IMR-90 (cell line): Measurements from ENCODE around the gene CEACAM8.

Experiments used
- BHLHE40 ChIP-seq: fragments of 150-350 bp; IDR thresholded peaks from 2 replicates; pipeline ENCODE4 v1.6.1; 2016; ENCODE audit warnings: mild to moderate bottlenecking, low read depth, low read length
- CTCF ChIP-seq: conservative IDR thresholded peaks from 2 replicates; pipeline ENCODE4 v1.5.1; 2012; ENCODE audit warnings: mild to moderate bottlenecking, low read depth, low read length, improper control_type of control experiment
- NFE2L2 ChIP-seq: fragments of 150-350 bp; IDR thresholded peaks from 2 replicates; pipeline ENCODE4 v1.6.1; 2016; ENCODE audit warnings: low read depth, mild to moderate bottlenecking, low read length
- POLR2A ChIP-seq: IDR thresholded peaks from 2 replicates; pipeline ENCODE4 v1.6.1; 2012; ENCODE audit warnings: mild to moderate bottlenecking, low read depth, low read length
- RAD21 ChIP-seq: IDR thresholded peaks from 2 replicates; pipeline ENCODE4 v1.6.1; 2012; ENCODE audit warnings: low read length, improper control_type of control experiment

DNA sequence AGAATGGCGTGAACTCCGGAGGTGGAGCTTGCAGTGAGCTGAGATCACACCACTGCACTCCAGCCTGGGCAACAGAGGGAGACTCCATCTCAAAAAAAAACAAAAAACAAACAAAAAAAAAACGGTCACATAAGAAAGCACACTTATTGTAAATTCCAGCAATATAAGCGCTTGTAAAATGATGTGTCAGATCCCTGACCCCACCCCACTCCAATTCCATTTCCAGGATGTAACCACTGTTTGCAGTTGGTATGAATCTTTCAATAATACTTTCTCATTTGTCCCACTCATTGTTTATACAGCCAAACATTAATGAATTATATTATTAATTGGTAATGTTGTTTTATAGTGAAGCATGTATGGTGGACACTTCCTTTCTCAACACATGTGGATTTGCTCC, 50.6 kb downstream of the CEACAM8 start:
- TF ChIP-seq CTCF (no peak), BHLHE40 (no peak), POLR2A (no peak), NFE2L2 (no peak), RAD21 (no peak)
